Measurements from ENCODE around the gene EIF4G3. TPM values are rescaled to one million over a fixed set of nuclear protein-coding genes. Genes with fewer than 3 reads are reported as not detected.

EIF4G3 gene
- total RNA-seq, 1 experiment from 2014 or later, result 72.0 TPM

DNA sequence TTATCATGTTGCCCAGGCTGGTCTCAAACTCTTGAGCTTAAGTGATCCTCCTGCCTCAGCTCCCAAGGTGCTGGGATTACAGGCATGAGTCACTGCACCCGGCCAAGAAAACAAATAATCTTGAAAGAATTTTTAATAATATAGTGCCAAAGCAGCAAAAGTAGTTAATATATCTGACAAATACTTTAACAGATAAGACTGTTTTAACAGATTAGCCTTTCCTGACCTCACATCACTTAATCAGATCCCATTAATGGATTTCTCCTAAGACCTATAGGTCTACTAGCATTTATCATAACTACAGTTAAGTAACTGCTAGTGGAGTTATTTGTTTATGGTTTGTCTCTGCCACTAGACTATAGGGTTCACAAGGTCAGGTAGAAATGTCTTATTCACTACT lies 328.5 kb downstream of the EIF4G3 start:
- H3K27ac ChIP-seq (ENCODE audit: insufficient read length, low read depth, low read length), result no peak overlapping the region
- H3K23me2 ChIP-seq (ENCODE audit: insufficient read length, low read depth, low read length, poor library complexity, severe bottlenecking), result no peaks in the 10 kb centered on the region

More for the DNA sequence above, 328.5 kb downstream of the EIF4G3 start:
- H3K23ac ChIP-seq (ENCODE audit: insufficient read length, low read depth, low read length), result no peak overlapping the region
- Mint-ChIP-seq H3K36me3 (ENCODE audit: insufficient read depth in 1 of 3, low read depth in 3 of 3) (peaks cover 48 to 79% (median 77%) of the 10 kb centered on the region in 3 experiments), H3K9me3 (no peaks in the 10 kb centered on the region), H3K4me3 (no peak overlapping the region), H3K4me1 (no peaks in the 10 kb centered on the region), H3K27me3 (ENCODE audit: low read depth) (no peaks in the 10 kb centered on the region), H3K27ac (no peak overlapping the region)
- no peak overlapping the region for H2BK120ac ChIP-seq (ENCODE audit: low read depth, low read length, poor library complexity, severe bottlenecking)
- WGBS (ENCODE audit: extremely low coverage, insufficient read length, low lambda C conversion rate), result no CpG with 5 or more reads among the region's 1 CpG
- H2BK5ac ChIP-seq (ENCODE audit: insufficient read length, low read length), result no peak overlapping the region
- H3K4me1 ChIP-seq (ENCODE audit: insufficient read depth, low read length), result no peaks in the 10 kb centered on the region
- TF ChIP-seq, protein P1, sequence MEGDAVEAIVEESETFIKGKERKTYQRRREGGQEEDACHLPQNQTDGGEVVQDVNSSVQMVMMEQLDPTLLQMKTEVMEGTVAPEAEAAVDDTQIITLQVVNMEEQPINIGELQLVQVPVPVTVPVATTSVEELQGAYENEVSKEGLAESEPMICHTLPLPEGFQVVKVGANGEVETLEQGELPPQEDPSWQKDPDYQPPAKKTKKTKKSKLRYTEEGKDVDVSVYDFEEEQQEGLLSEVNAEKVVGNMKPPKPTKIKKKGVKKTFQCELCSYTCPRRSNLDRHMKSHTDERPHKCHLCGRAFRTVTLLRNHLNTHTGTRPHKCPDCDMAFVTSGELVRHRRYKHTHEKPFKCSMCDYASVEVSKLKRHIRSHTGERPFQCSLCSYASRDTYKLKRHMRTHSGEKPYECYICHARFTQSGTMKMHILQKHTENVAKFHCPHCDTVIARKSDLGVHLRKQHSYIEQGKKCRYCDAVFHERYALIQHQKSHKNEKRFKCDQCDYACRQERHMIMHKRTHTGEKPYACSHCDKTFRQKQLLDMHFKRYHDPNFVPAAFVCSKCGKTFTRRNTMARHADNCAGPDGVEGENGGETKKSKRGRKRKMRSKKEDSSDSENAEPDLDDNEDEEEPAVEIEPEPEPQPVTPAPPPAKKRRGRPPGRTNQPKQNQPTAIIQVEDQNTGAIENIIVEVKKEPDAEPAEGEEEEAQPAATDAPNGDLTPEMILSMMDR (conservative IDR thresholded peaks at IDR 0.05), result no peak
- H4K20me1 ChIP-seq (ENCODE audit: control insufficient read depth, insufficient read depth, insufficient read length), result no peaks in the 10 kb centered on the region
- no peak overlapping the region for H3K4ac ChIP-seq (ENCODE audit: low read depth, low read length)
- H2BK12ac ChIP-seq (ENCODE audit: insufficient read length, low read depth, low read length), result no peak overlapping the region
- no peaks in the 10 kb centered on the region for H3K27me3 ChIP-seq (ENCODE audit: insufficient read depth, low read length)
- no peaks in the 10 kb centered on the region for H3K9me3 ChIP-seq (ENCODE audit: control insufficient read depth, low read depth, low read length)
- DNase-seq, result no peak
- H3K79me2 ChIP-seq (ENCODE audit: insufficient read depth, low read length), result no peaks in the 10 kb centered on the region
- no peak overlapping the region for H4K8ac ChIP-seq (replicated peaks; ENCODE audit: insufficient read length, low read depth, low read length)
- no peak overlapping the region for H2BK15ac ChIP-seq (ENCODE audit: low read depth, low read length)
- H3K4me2 ChIP-seq (ENCODE audit: insufficient read depth, insufficient read length, low read length), result no peak overlapping the region
- no peak overlapping the region for H2AK5ac ChIP-seq (ENCODE audit: insufficient read length, low read length)
- no peak overlapping the region for H3K9ac ChIP-seq (ENCODE audit: extremely low read depth, insufficient read length, low read length)
- no peak overlapping the region for H3T11ph ChIP-seq (ENCODE audit: low read length)
- H3K18ac ChIP-seq (ENCODE audit: insufficient read length, low read depth, low read length), result no peak overlapping the region
- H3K14ac ChIP-seq (ENCODE audit: insufficient read depth, low read length), result no peak overlapping the region
- no peak overlapping the region for H4K5ac ChIP-seq (ENCODE audit: insufficient read length, low read depth, low read length)
- no peaks in the 10 kb centered on the region for H3K79me1 ChIP-seq (ENCODE audit: insufficient read depth, low read depth, low read length, poor library complexity, severe bottlenecking)
- H2BK20ac ChIP-seq (ENCODE audit: low read depth, low read length, poor library complexity, severe bottlenecking), result no peak overlapping the region
- no peak overlapping the region for H3K56ac ChIP-seq (ENCODE audit: insufficient read length, low read depth, low read length)
- no peak overlapping the region for H2AFZ ChIP-seq (ENCODE audit: low read length)
- H4K91ac ChIP-seq (ENCODE audit: insufficient read length, low read depth, low read length), result no peak overlapping the region
